ENCODE data around the gene HOXB8. TPM values are rescaled to one million over a fixed set of nuclear protein-coding genes. Genes with fewer than 3 reads are reported as not detected.

HOXB8 gene
- total RNA-seq, 5 donors from 2014 or later (not counting 1 experiment from before 2014, with no cell fraction given) = not detected

DNA sequence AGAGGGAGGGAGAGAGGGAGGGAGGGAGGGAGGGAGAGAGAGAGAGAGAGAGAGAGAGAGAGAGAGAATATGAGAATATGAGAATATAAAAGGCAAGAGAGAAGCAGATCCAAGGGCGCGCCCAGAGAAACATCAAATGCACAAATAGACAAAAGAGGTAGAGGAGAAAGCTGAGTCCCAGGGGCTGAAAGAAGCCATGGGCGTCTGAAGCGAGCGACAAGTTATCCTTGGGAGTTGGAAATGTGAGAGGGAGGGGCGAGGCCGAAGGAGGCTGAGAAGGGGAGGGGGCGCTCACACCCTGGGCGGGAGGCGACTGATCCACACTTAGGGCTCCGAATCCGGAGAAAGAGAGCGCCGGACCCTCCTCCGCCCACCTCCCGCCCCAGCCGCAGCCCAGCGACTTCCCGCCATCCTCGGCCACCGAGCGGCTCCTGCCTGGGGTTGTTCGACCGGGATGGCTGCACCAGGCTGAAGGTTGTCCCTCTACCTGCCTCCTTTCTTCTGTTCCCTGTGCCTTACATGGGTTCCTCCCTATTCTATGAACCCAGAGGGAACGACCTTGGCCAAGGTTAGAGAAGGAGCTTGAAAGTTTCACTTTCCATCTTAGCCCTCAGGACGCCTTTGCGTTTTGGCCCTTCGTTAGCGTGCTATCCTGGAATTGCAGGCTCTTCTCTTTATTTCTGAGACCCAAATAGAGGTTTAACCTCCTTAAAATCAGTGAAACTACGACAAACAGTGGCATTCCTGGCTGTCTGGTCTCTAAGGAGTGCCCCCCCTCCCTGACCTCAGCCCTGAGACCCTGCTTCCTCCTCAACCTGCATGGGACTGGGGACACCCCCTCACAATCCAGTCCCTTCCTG lies 32.2 kb upstream of the HOXB8 start:
- peaks cover 56% of the 10 kb centered on the region in 2 donors for H3K27me3 Mint-ChIP-seq
- ATAC-seq (replicated peaks in 1 of 4) (peak; percentile 12 to 28 (median 25)), DNase-seq (peak in 1 of 35 experiments; percentile 33)
- WGBS (ENCODE audit: insufficient coverage) = 9% methylated on average over 17 of the region's 30 CpGs
- CTCF ChIA-PET = interaction anchor here in 1 of 2 donors (0.6 kb wide), 1 partner anchor 28 kb away, joined by 4 read pairs; no protein-coding TSS in a partner anchor
- Histone ChIP-seq H3K4me1 (ENCODE audit: control insufficient read depth in 1 of 2, extremely low read depth in 1 of 2, insufficient read depth in 2 of 2, low read length in 2 of 2) (peaks cover 7 to 31% of the 10 kb centered on the region in 2 experiments), H3K27ac (ENCODE audit: low read length) (no peak overlapping the region), H3K27me3 (replicated peaks in 1 of 2; ENCODE audit: control insufficient read depth in 2 of 2, extremely low read depth in 1 of 2, insufficient read depth in 2 of 2, low read length in 1 of 2) (peaks cover 27 to 58% of the 10 kb centered on the region in 2 experiments), H3K4me3 (ENCODE audit: control insufficient read depth in 1 of 2, extremely low read depth in 1 of 2, low read length in 1 of 2) (peak overlapping the region; percentile 56), H3K36me3 (ENCODE audit: control insufficient read depth in 2 of 2, extremely low read depth in 1 of 2, insufficient read depth in 1 of 2, low read length in 1 of 2) (no peaks in the 10 kb centered on the region), H3K9me3 (no peaks in the 10 kb centered on the region)
- H3K36me3 Mint-ChIP-seq = no peaks in the 10 kb centered on the region
- no peaks in the 10 kb centered on the region for H3K9me3 Mint-ChIP-seq
- no peak overlapping the region for H3K27ac Mint-ChIP-seq
- POLR2A ChIA-PET = interaction anchor here (0.6 kb wide), 2 partner anchors 297 to 384 kb away, joined by 3 to 4 read pairs; no protein-coding TSS in a partner anchor
- peak overlapping the region; percentile 80 to 83 (median 83) for H3K4me3 Mint-ChIP-seq
- H3K4me1 Mint-ChIP-seq = peaks cover 16 to 31% (median 27%) of the 10 kb centered on the region in 3 donors

- peak; percentile 68 to 79 (median 73) for ATAC-seq (replicated peaks in 1 of 4)
- POLR2A ChIA-PET = no interaction called here
- 3% methylated on average over 64 of the region's 80 CpGs for WGBS (ENCODE audit: insufficient coverage)
- peaks cover 27 to 67% of the 10 kb centered on the region in 2 experiments for H3K27me3 ChIP-seq (replicated peaks in 1 of 2; ENCODE audit: control insufficient read depth in 2 of 2, extremely low read depth in 1 of 2, insufficient read depth in 2 of 2, low read length in 1 of 2)
- Mint-ChIP-seq H3K4me1 (peaks cover 22 to 32% (median 30%) of the 10 kb centered on the region in 3 donors), H3K4me3 (peak overlapping the region; percentile 80 to 83 (median 83)), H3K9me3 (no peaks in the 10 kb centered on the region), H3K36me3 (no peaks in the 10 kb centered on the region), H3K27ac (no peak overlapping the region), H3K27me3 (peaks cover 61 to 64% of the 10 kb centered on the region in 2 donors)
- H3K4me3 ChIP-seq (ENCODE audit: control insufficient read depth in 1 of 2, extremely low read depth in 1 of 2, low read length in 1 of 2) = peak overlapping the region; percentile 51 to 56
- no peak overlapping the region for H3K27ac ChIP-seq (ENCODE audit: low read length)
- H3K36me3 ChIP-seq (ENCODE audit: control insufficient read depth in 2 of 2, extremely low read depth in 1 of 2, insufficient read depth in 1 of 2, low read length in 1 of 2) = no peaks in the 10 kb centered on the region
- CTCF ChIA-PET = no interaction called here
- H3K9me3 ChIP-seq = no peaks in the 10 kb centered on the region
- peaks cover 7 to 37% of the 10 kb centered on the region in 2 experiments for H3K4me1 ChIP-seq (ENCODE audit: control insufficient read depth in 1 of 2, extremely low read depth in 1 of 2, insufficient read depth in 2 of 2, low read length in 2 of 2)
- peak in 5 of 35 experiments; percentile 14 to 55 (median 24) for DNase-seq
Observed at GRCh38 chr17:48646183-48647102, 31.4 kb upstream of the HOXB8 start.

GRCh38 chr17:48645639-48646182 lies 30.6 kb upstream of the HOXB8 start:
- H3K4me3 ChIP-seq (ENCODE audit: control insufficient read depth in 1 of 2, extremely low read depth in 1 of 2, low read length in 1 of 2) = peak overlapping the region in 1 of 2 donors; percentile 56
- 84% methylated on average over 12 of the region's 14 CpGs for WGBS (ENCODE audit: insufficient coverage)
- Mint-ChIP-seq H3K4me1 (peaks cover 26 to 36% (median 33%) of the 10 kb centered on the region in 3 donors), H3K27ac (no peak overlapping the region), H3K4me3 (peak overlapping the region; percentile 44 to 83 (median 83)), H3K36me3 (no peaks in the 10 kb centered on the region), H3K27me3 (peaks cover 67 to 72% of the 10 kb centered on the region in 2 donors), H3K9me3 (no peaks in the 10 kb centered on the region)
- no peak overlapping the region for H3K27ac ChIP-seq (ENCODE audit: low read length)
- CTCF ChIA-PET = no interaction called here
- H3K36me3 ChIP-seq (ENCODE audit: control insufficient read depth in 2 of 2, extremely low read depth in 1 of 2, insufficient read depth in 1 of 2, low read length in 1 of 2) = no peaks in the 10 kb centered on the region
- ATAC-seq (replicated peaks in 1 of 4) = no peak
- DNase-seq = no peak
- H3K9me3 ChIP-seq = no peaks in the 10 kb centered on the region
- peaks cover 27 to 72% of the 10 kb centered on the region in 2 experiments for H3K27me3 ChIP-seq (replicated peaks in 1 of 2; ENCODE audit: control insufficient read depth in 2 of 2, extremely low read depth in 1 of 2, insufficient read depth in 2 of 2, low read length in 1 of 2)
- peaks cover 7 to 36% of the 10 kb centered on the region in 2 experiments for H3K4me1 ChIP-seq (ENCODE audit: control insufficient read depth in 1 of 2, extremely low read depth in 1 of 2, insufficient read depth in 2 of 2, low read length in 2 of 2)
- POLR2A ChIA-PET = no interaction called here

GRCh38 chr17:48644910-48645557 lies 29.9 kb upstream of the HOXB8 start:
- peaks cover 27 to 77% of the 10 kb centered on the region in 2 experiments for H3K27me3 ChIP-seq (replicated peaks in 1 of 2; ENCODE audit: control insufficient read depth in 2 of 2, extremely low read depth in 1 of 2, insufficient read depth in 2 of 2, low read length in 1 of 2)

GRCh38 chr17:48644159-48644558 lies 29.1 kb upstream of the HOXB8 start:
- Histone ChIP-seq H3K4me3 (ENCODE audit: control insufficient read depth in 1 of 2, extremely low read depth in 1 of 2, low read length in 1 of 2) (no peak overlapping the region), H3K36me3 (ENCODE audit: control insufficient read depth in 2 of 2, extremely low read depth in 1 of 2, insufficient read depth in 1 of 2, low read length in 1 of 2) (no peaks in the 10 kb centered on the region), H3K9me3 (no peaks in the 10 kb centered on the region), H3K27ac (ENCODE audit: low read length) (no peak overlapping the region), H3K4me1 (ENCODE audit: control insufficient read depth in 1 of 2, extremely low read depth in 1 of 2, insufficient read depth in 2 of 2, low read length in 2 of 2) (peaks cover 7 to 36% of the 10 kb centered on the region in 2 experiments), H3K27me3 (replicated peaks in 1 of 2; ENCODE audit: control insufficient read depth in 2 of 2, extremely low read depth in 1 of 2, insufficient read depth in 2 of 2, low read length in 1 of 2) (peaks cover 21 to 81% of the 10 kb centered on the region in 2 experiments)
- Mint-ChIP-seq H3K36me3 (no peaks in the 10 kb centered on the region), H3K27ac (no peak overlapping the region), H3K9me3 (no peaks in the 10 kb centered on the region), H3K4me1 (peaks cover 26 to 36% (median 33%) of the 10 kb centered on the region in 3 donors), H3K27me3 (peaks cover 70 to 82% of the 10 kb centered on the region in 2 donors), H3K4me3 (peak overlapping the region in 1 of 3 donors; percentile 1)
- ChIA-PET CTCF (interaction anchor here in 1 of 2 donors (0.6 kb wide), 1 partner anchor 8 kb away, joined by 3 read pairs; no protein-coding TSS in a partner anchor), POLR2A (no interaction called here)
- no peak for DNase-seq
- WGBS (ENCODE audit: insufficient coverage) = no CpG with 5 or more reads among the region's 1 CpG
- ATAC-seq (replicated peaks in 1 of 4) = no peak

More at GRCh38 chr17:48644910-48645557, 29.9 kb upstream of the HOXB8 start:
- no peak overlapping the region for H3K27ac ChIP-seq (ENCODE audit: low read length)
- Mint-ChIP-seq H3K4me3 (peak overlapping the region; percentile 44 to 83 (median 83)), H3K36me3 (no peaks in the 10 kb centered on the region), H3K9me3 (no peaks in the 10 kb centered on the region), H3K27ac (no peak overlapping the region), H3K4me1 (peaks cover 26 to 36% (median 33%) of the 10 kb centered on the region in 3 donors), H3K27me3 (peaks cover 70 to 73% of the 10 kb centered on the region in 2 donors)
- no peak overlapping the region for H3K4me3 ChIP-seq (ENCODE audit: control insufficient read depth in 1 of 2, extremely low read depth in 1 of 2, low read length in 1 of 2)
- CTCF ChIA-PET = no interaction called here
- no peaks in the 10 kb centered on the region for H3K36me3 ChIP-seq (ENCODE audit: control insufficient read depth in 2 of 2, extremely low read depth in 1 of 2, insufficient read depth in 1 of 2, low read length in 1 of 2)
- H3K9me3 ChIP-seq = no peaks in the 10 kb centered on the region
- no peak for DNase-seq
- H3K4me1 ChIP-seq (ENCODE audit: control insufficient read depth in 1 of 2, extremely low read depth in 1 of 2, insufficient read depth in 2 of 2, low read length in 2 of 2) = peaks cover 7 to 36% of the 10 kb centered on the region in 2 experiments
- 96% methylated on average over 3 of the region's 6 CpGs for WGBS (ENCODE audit: insufficient coverage)
- POLR2A ChIA-PET = no interaction called here
- no peak for ATAC-seq (replicated peaks in 1 of 4)

Data from T-cell (primary cell).